Nephron progenitor cell (in vitro differentiated cells): ENCODE data around the gene CCDC146.

Experiments used
- DNase-seq: peaks from one replicate; pipeline ENCODE4 v3.0.0; 2021
- H3K27ac Mint-ChIP-seq: 2 replicates; pipeline ENCODE4 v1.8.0; 2021; ENCODE audit warnings: mild to moderate bottlenecking, moderate library complexity, mixed read lengths
- H3K27me3 Mint-ChIP-seq: 2 replicates; pipeline ENCODE4 v1.8.0; 2021; ENCODE audit warnings: mild to moderate bottlenecking, low read depth, mixed read lengths; ENCODE audit not compliant: poor library complexity
- H3K36me3 Mint-ChIP-seq: 2 replicates; pipeline ENCODE4 v1.8.0; 2021; ENCODE audit warnings: low read depth, mixed read lengths
- H3K4me1 Mint-ChIP-seq: 2 replicates; pipeline ENCODE4 v1.8.0; 2021; ENCODE audit warnings: mixed read lengths
- H3K4me3 Mint-ChIP-seq: 2 replicates; pipeline ENCODE4 v1.8.0; 2021; ENCODE audit warnings: mild to moderate bottlenecking, moderate library complexity, mixed read lengths
- H3K9me3 Mint-ChIP-seq: 2 replicates; pipeline ENCODE4 v1.8.0; 2021; ENCODE audit warnings: mild to moderate bottlenecking, moderate library complexity, mixed read lengths
- CTCF ChIP-seq: fragments of 200-600 bp; sonication (generic); IDR thresholded peaks from 2 replicates; pipeline ENCODE4 v1.5.0; 2021; ENCODE audit warnings: antibody characterized with exemption

The CCDC146 gene

DNA sequence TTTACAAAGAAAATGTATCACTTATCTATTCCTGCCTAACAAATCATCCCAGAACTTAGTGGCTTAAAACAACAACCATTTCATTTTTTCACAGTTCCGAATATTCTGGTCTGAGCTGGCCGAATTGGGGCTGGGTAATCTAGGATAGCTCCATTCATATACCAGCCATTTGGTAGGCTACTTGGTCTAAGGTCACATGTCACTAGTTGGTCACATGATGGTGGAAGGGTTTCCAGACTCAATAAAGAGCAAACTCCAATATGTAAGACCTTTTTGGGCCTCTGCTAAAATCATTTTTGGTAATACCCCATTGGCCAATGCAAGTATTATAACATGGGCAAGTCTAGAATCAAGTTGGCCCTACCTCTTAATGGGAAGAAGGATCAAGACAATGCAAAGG, 132.5 kb downstream of the CCDC146 start:
- DNase-seq = no peak
- Mint-ChIP-seq H3K4me3 (no peak overlapping the region), H3K27ac (no peak overlapping the region), H3K27me3 (peaks cover 9% of the 10 kb centered on the region), H3K9me3 (no peaks in the 10 kb centered on the region), H3K36me3 (no peaks in the 10 kb centered on the region), H3K4me1 (no peaks in the 10 kb centered on the region)
- TF ChIP-seq CTCF = no peak

DNA sequence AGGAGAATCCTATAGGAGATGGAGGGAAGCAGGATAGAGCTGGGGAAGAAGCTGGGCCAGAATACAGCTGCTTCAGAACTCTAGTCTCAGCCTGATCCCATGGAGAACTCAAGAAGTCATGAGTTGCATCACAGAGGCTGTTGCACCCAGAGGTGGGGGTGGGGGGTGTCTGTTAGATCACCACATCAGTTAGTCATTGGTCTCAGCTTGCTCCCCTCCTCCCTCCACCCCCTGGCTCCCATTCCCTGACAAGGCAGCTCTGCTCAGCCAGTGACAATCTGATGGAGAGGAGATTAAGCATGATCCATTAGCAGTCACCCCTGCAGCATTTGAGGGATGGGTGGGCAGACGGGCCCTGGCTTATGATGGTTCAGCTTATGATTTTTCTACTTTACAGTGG, 135.6 kb downstream of the CCDC146 start:
- TF ChIP-seq CTCF = no peak
- Mint-ChIP-seq H3K36me3 (no peaks in the 10 kb centered on the region), H3K9me3 (peaks cover 4% of the 10 kb centered on the region), H3K4me3 (no peak overlapping the region), H3K4me1 (no peaks in the 10 kb centered on the region), H3K27me3 (no peaks in the 10 kb centered on the region), H3K27ac (no peak overlapping the region)
- DNase-seq = no peak

GRCh38 chr7:77258593-77258992, 136.2 kb downstream of the CCDC146 start:
- peaks cover 4% of the 10 kb centered on the region for H3K9me3 Mint-ChIP-seq
- H3K27ac Mint-ChIP-seq = no peak overlapping the region
- no peak for TF ChIP-seq CTCF
- no peak overlapping the region for H3K4me3 Mint-ChIP-seq
- no peak for DNase-seq
- H3K27me3 Mint-ChIP-seq = no peaks in the 10 kb centered on the region
- H3K4me1 Mint-ChIP-seq = no peaks in the 10 kb centered on the region
- no peaks in the 10 kb centered on the region for H3K36me3 Mint-ChIP-seq

GRCh38 chr7:77262316-77262715, 139.9 kb downstream of the CCDC146 start:
- H3K9me3 Mint-ChIP-seq = peaks cover 4% of the 10 kb centered on the region
- H3K27ac Mint-ChIP-seq = no peak overlapping the region
- peaks cover 3% of the 10 kb centered on the region for H3K27me3 Mint-ChIP-seq
- no peaks in the 10 kb centered on the region for H3K4me1 Mint-ChIP-seq
- no peak overlapping the region for H3K4me3 Mint-ChIP-seq
- H3K36me3 Mint-ChIP-seq = no peaks in the 10 kb centered on the region
- DNase-seq = no peak
- TF ChIP-seq CTCF = no peak

DNA sequence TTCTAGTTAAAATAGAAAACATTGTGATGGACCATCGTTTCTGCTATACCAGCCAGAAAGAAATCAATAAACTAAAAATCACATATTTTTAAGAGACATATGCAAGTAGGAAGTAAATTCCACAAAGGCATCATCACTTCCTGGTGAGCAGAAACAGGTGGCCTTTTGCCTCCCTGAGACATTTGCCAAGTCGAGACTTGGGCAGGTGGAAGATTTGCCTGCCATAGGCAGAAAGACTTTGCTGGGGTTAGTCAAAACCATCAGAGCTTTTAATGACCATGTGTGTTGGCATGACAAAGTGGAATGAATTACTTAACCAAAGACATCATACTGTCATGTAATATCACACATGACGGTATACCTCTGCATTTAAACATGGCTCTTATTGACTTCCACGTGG, 143.3 kb downstream of the CCDC146 start:
- Mint-ChIP-seq H3K27me3 (peaks cover 3% of the 10 kb centered on the region), H3K4me1 (no peaks in the 10 kb centered on the region), H3K36me3 (no peaks in the 10 kb centered on the region), H3K4me3 (no peak overlapping the region), H3K9me3 (peaks cover 12% of the 10 kb centered on the region), H3K27ac (no peak overlapping the region)
- TF ChIP-seq CTCF = no peak
- no peak for DNase-seq

- DNase-seq = no peak
- TF ChIP-seq CTCF = no peak
Observed at GRCh38 chr7:77266291-77266794, 143.9 kb downstream of the CCDC146 start.

More at GRCh38 chr7:77266291-77266794, 143.9 kb downstream of the CCDC146 start:
- Mint-ChIP-seq H3K36me3 (no peaks in the 10 kb centered on the region), H3K27me3 (peaks cover 3% of the 10 kb centered on the region), H3K4me3 (no peak overlapping the region), H3K4me1 (no peaks in the 10 kb centered on the region), H3K9me3 (peaks cover 12% of the 10 kb centered on the region), H3K27ac (no peak overlapping the region)
